Measurements from ENCODE around the gene CSF1R. TPM values are rescaled to one million over a fixed set of nuclear protein-coding genes. Genes with fewer than 3 reads are reported as not detected.
"Not testable (repeated sequence)": the region's sequence is repeated elsewhere in the genome, so short reads cannot be mapped to it uniquely, and the experiment has no call there.

Gene CSF1R
- total RNA-seq, 1 donor from 2014 or later, result not detected

- intact Hi-C loops (cut with micrococcal nuclease), result no loop called here
Measured at GRCh38 chr5:150057511-150057910, 28.8 kb downstream of the CSF1R start.

- intact Hi-C loops (cut with micrococcal nuclease), result no loop called here
Measured at GRCh38 chr5:150057052-150057451, 29.3 kb downstream of the CSF1R start.

GRCh38 chr5:150056075-150056443 lies 30.3 kb downstream of the CSF1R start:
- intact Hi-C loops (cut with micrococcal nuclease), result no loop called here

GRCh38 chr5:150055326-150056074 lies 30.9 kb downstream of the CSF1R start:
- intact Hi-C loops (cut with micrococcal nuclease), result no loop called here

- intact Hi-C loops (cut with micrococcal nuclease), result no loop called here
Measured at GRCh38 chr5:150054569-150054968, 31.8 kb downstream of the CSF1R start.

GRCh38 chr5:150053713-150054392 lies 32.5 kb downstream of the CSF1R start:
- intact Hi-C loops (cut with micrococcal nuclease), result no loop called here

GRCh38 chr5:150052956-150053712 lies 33.2 kb downstream of the CSF1R start:
- intact Hi-C loops (cut with micrococcal nuclease), result no loop called here

- intact Hi-C loops (cut with micrococcal nuclease), result no loop called here
Measured at GRCh38 chr5:150052226-150052955, 34.0 kb downstream of the CSF1R start.

- intact Hi-C loops (cut with micrococcal nuclease), result no loop called here
Measured at GRCh38 chr5:150051657-150052195, 34.6 kb downstream of the CSF1R start.

- intact Hi-C loops (cut with micrococcal nuclease), result not testable (repeated sequence)
Measured at GRCh38 chr5:150050172-150050811, 36.1 kb downstream of the CSF1R start.

- intact Hi-C loops (cut with micrococcal nuclease), result no loop called here
Measured at GRCh38 chr5:150046031-150046430, 40.3 kb downstream of the CSF1R start.

GRCh38 chr5:150045549-150045948 lies 40.8 kb downstream of the CSF1R start:
- intact Hi-C loops (cut with micrococcal nuclease), result no loop called here

GRCh38 chr5:150044712-150045111 lies 41.6 kb downstream of the CSF1R start:
- intact Hi-C loops (cut with micrococcal nuclease), result loop anchor here (5.0 kb wide), 1 partner anchor 42 kb away; the partner anchor contains the start of genes HMGXB3 and TIGD6

- intact Hi-C loops (cut with micrococcal nuclease), result loop anchor here (5.0 kb wide), 1 partner anchor 42 kb away; the partner anchor contains the start of genes HMGXB3 and TIGD6
Measured at GRCh38 chr5:150044329-150044681, 42.0 kb downstream of the CSF1R start.

GRCh38 chr5:150043657-150044328 lies 42.6 kb downstream of the CSF1R start:
- intact Hi-C loops (cut with micrococcal nuclease), result loop anchor here (5.0 kb wide), 1 partner anchor 41 kb away; the partner anchor contains the start of genes HMGXB3 and TIGD6

GRCh38 chr5:150042459-150042858 lies 43.9 kb downstream of the CSF1R start:
- intact Hi-C loops (cut with micrococcal nuclease), result loop anchor here (5.0 kb wide), 1 partner anchor 40 kb away; the partner anchor contains the start of genes HMGXB3 and TIGD6

- intact Hi-C loops (cut with micrococcal nuclease), result no loop called here
Measured at GRCh38 chr5:150038547-150038946, 47.8 kb downstream of the CSF1R start.

- intact Hi-C loops (cut with micrococcal nuclease), result no loop called here
Measured at GRCh38 chr5:150036513-150036912, 49.8 kb downstream of the CSF1R start.

- intact Hi-C loops (cut with micrococcal nuclease), result no loop called here
Measured at GRCh38 chr5:150035139-150035895, 51.0 kb downstream of the CSF1R start.
